Fibroblast of skin of abdomen (primary cell): ENCODE data around the gene DLGAP1.
A peak's percentile ranks its signal among the peaks of the same experiment; 100 is the strongest.

Source experiments
- DNase-seq: peaks from one replicate; pipeline ENCODE4 v3.0.0-alpha.2; 2013

Gene DLGAP1

DNA sequence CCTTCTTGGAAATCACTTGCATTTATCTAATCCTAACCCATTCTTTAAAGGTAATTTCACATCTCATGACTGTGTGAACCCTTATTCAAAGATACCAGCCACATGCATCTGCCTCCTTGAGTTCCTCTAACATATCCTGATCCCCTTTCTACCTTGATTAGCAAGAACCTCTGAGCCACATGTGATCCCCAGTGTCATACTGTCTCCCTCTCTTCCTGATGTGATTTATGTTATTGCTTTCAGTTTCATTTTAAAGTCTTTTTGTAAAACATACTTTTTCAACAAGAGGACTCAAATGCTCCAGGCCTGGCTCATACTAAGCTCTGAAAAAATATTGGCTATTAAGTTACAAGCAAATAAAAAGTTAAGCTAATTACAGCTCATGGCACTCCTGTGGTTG lies 470.1 kb downstream of the DLGAP1 start:
- DNase-seq, result no peak

DNA sequence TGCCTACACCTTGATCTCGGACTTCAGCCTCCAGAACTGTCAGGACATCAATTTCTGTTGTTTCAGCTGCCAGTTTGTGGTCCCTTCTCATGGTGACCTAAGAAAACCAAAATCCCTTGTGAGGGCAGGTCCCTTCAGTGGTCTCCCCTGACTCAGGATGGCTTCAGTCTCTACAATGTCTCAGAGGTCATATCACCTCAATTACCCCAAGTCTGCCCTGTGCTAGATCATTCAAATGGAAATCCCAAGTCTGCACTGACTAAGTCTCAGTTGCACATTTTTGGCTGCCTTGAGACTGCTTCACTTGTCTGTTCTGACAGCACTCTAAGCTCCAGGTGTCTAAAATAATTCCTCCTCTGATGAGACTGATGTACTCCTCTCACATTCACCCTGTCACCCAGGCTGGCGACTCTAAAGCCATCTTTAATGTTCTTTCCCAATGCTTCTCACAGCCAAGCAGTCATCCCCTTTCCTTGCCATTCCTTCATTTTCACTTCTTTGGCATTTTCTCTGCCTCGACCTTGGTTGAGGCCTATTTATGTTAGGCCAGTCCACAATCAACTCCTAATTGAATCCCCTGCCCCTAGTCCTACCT lies 470.8 kb downstream of the DLGAP1 start:
- no peak for DNase-seq

DNA sequence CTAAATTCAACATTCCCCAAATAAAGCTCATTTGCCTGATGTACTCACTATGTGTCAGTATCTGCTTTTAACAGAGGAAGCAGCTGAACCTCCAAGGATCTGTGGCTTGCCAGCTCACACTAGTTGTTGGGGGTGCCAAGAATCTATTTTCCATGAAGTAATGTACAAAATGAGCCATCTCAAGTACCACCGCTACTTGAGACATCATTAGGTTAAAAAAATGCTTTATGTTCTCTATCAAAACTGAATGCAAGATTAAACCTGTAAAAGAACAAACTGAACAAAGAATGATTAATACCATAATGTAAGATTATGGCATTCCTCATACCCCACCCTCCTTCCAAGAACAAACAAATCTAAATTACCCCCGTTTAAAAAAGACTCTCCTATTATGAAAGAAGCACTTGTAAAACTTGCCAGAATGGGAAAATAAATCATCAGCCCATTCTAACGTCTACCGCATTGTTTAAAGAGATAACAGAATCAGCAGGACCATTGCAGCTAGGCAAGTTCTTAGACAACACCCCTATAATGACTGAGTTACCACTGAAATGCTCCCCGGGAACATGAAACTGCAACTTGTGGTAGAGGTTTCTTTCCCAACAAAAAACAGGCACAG lies 471.6 kb downstream of the DLGAP1 start:
- peak; percentile 88 for DNase-seq

DNA sequence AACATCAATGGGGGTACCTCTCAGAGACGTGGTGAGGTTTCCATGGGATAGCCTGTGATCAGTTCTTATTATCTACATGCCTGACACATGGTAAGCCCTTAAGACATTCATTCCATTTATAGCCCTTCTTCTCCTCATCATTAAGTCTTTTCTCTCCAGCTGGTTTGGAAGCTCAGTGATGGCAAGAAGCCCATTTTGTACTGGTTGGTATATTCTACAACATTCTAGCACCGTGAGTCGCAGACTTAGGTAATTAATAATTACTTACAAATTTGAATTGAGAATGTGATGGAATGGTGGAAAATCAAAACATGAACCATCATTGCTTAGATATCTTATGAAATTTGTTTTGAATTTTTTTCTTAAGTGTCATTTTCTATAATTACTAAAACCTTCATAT lies 472.6 kb downstream of the DLGAP1 start:
- peak; percentile 66 for DNase-seq

DNA sequence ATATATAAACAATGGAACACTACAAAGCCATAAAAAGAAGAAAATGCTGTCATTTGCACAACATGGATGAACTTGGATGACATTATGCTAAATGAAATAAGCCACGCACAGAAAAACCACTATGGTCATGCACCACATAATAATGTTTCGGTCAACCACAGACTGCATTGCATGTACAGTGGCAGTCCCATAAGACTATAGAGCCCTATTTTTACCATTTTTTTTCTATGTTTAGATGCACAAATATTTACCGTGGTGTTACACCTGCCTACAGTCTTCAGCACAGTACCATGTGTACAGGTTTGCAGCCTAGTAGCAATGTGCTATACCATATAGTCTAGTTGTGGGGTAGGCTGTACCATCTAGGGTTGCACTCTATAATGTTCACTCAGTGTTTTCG lies 476.1 kb downstream of the DLGAP1 start:
- no peak for DNase-seq

DNA sequence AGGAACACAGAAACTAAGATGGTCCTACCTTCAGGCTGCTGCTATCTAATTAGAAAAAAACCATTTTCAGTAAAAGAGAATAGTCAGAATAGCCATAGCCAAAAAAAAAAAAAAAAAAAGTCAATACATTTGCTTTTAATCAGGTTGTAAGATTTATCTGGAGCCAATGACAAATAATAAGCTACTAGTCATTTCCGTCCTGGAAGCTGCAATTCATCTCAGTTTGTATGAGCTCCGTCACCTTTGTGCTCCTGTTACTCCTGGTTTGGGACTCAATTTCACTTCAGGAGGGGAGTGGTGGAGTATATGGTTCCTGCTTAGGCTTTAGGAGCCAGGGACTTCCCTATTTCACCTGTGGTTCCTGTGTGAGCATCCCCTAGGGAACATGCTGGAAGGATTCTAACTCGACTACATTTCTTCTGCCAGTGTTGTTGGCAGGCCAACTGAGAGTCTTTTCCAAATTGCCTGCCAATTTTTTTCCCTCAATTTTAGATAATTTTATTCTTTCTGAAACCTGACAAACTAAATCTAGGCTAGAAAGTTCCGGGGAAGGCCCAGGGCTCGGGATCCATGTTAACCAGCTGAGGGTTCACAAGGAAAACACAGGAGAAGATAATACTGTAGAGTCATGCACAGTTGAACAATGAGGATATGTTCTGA lies 481.8 kb downstream of the DLGAP1 start:
- peak; percentile 18 for DNase-seq

DNA sequence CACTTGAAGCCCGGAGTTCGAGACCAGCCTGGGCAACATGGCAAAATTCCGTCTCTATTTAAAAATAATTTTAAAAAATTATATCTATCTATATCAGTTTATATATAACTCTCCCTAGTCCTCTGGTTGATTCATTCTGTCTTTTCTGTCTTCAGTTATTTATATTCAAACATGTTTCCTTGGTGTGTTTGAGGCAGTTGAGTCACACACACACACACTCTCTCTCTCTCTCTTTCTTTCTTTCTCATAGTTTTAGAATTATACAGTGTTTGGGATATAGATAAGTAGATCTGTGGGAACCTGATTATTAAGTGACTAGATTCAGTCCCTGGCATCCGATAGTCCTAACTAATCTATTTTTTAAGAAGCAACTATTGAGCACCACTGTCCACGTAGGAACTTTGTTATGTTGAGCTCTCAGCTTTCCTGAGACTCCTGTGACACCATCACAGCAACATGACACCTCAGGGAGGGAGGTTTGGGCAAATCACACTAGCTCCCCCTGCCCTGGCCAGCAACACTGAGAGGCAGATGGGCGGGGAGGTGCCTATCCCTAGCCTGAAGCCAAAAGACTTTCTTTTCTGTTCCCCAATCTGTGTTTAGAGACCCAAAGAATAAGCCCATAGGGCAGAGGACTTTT lies 482.7 kb downstream of the DLGAP1 start:
- peak; percentile 18 for DNase-seq

DNA sequence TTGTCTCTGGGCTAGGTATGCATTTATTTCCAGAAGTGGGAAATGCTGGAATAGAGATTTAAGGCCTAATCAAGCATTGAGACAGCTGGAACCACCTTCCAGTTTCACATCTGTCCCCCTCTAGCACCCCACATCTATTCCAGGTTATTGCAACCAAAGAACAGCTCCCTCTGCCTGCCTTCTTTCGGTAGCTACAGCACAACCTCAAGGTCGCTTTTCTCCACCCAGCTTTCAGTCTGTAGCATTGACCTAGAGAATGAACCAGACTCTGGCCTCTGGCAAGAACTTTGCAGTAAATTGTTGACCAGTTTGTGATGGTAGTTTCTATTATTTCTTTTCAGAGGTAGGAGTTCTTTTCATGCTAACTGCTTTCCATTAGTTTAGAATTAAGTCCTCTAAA lies 484.2 kb downstream of the DLGAP1 start:
- DNase-seq, result no peak

DNA sequence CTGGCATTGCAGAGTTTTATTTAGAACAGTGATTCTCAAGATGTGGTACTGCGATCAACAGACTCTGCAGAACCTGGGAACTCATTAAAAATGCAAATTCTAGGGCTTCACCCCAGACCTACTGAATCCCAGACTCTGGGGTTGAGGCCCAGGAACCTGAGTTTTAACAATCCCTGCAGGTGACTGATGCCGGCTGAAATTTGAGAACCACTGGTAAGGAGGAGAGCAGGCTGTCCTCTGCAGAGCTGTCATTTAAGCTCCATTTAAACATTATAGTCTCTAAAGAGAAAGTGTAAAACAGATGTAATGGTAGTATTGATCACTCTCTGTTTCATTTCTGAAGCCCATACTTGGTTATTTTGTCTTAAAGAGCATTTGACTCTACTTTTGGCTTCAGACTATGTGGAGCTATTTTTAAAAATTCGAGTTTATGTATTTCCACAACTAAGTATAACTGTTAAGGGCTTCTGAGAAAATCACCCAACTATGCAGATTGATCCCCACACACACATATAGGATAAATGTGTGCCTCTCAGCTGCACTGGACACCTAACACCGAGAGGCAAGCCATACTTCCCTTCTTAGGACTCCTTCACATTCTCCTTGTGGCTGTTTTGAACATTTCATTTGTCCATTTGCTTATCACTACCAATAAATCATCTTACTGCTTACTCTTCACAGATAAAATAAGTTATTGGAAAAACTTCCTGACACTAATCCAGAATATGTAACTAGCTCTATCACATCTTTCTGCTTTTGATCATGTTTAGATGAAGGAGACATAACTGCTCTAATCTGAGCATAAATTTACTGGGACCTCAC lies 487.5 kb downstream of the DLGAP1 start:
- no peak for DNase-seq

DNA sequence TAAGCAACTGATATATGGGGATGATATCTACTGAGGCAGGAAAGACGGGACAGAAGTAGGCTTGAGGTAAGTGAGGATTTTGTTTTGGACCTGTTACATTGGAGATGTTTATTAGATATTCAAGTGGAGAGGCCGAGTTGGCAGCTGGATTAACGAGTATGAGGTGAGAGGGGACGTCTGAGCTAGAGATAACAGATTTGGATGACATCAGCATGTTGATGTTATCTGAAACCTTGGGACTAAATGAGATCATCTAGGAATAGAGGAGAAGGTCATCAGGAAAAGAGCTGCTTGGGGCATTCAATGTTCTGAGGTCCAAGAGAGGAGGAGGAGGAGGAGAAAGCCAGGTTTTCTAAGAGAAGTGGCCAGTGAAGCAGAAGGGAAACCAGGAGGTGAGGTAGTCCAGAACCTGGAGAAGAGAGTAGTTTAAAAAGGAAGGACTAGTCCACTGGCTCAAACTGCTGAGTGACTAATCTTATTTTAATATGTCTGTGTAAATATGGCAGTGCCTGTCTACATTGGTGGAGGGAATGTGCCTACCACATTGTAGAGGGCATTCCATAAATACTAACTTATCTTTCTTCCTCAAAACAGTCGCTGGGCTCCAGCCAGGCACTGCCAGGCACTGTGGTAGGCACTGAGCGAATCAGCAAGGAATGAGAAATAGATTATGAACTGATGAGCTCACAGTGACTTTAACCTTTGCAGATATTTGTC lies 488.3 kb downstream of the DLGAP1 start:
- peak; percentile 35 for DNase-seq

DNA sequence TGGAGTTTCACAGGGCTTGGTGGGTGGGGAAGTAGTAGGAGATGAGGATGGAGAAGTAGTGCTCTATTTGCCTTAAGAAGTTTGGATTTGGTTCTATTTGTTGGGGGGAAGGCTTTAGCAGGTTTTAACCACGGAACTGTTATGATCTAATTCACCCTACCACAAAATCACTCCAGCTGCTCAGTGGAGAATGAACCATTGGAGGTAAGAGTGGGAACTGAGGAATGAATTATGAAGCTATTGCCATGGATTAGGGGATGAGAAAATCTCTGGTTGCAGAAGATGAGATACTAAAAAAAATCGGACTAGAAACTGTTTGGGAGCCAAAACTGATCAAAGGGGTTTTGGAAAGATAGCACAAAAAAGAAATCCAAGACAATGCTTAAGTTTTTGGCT lies 488.9 kb downstream of the DLGAP1 start:
- DNase-seq, result no peak

DNA sequence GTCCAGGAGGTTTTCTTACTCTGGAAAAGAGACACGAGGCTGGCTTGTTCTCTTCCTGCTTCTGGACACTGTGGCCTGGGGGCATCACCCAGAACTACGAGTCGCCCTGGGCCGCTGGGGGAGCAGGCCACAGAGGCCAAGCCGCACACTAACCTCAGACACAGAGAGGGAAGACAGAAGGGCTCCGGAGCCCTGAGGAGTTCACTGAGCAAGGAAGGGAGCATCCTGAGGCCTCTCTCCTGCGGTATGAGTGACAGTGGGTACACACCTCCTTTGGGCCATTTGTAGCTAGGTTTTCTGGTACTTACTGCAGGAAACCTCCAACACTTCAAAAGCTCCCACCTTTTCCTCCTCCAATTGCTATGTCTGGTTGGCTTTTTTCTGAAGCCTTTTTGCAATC lies 494.1 kb downstream of the DLGAP1 start:
- no peak for DNase-seq

DNA sequence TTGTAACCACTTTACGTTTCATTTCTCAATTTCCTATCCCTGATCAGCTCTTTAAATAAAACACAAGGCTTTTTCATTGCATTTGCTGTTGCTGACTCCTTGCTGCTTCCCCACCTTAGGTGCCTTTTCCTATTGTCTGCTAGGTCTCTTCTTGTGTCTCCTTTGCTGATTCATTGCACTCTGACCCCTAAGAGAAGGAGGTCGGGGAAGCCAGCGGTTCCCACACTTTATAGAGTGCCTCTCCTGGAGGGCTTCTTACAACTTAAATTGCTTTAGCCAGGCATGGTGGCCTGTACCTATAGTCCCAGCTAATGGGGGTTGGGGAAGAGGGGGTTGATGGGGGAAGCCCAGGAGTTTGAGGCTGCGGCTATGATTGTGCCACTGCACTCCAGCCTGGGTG lies 495.0 kb downstream of the DLGAP1 start:
- DNase-seq, result no peak

DNA sequence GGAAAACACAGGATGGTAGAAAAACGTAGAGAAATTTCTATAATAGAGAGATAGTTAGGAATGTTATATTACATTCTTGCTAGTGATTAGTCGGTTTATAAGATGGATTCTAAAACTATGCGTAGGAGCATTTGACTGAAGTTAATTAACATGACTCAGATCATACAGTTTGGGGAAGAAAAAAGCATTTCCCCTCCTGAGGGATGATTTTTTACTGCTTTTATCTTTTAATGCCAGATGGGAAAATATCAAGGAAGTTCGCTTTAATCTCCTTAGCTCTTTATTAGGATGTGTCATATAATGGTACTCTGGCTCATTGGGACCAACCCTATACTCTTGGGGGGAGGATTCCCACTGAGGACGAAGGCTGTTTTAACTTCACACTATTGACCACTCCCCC lies 503.1 kb downstream of the DLGAP1 start:
- DNase-seq, result no peak

DNA sequence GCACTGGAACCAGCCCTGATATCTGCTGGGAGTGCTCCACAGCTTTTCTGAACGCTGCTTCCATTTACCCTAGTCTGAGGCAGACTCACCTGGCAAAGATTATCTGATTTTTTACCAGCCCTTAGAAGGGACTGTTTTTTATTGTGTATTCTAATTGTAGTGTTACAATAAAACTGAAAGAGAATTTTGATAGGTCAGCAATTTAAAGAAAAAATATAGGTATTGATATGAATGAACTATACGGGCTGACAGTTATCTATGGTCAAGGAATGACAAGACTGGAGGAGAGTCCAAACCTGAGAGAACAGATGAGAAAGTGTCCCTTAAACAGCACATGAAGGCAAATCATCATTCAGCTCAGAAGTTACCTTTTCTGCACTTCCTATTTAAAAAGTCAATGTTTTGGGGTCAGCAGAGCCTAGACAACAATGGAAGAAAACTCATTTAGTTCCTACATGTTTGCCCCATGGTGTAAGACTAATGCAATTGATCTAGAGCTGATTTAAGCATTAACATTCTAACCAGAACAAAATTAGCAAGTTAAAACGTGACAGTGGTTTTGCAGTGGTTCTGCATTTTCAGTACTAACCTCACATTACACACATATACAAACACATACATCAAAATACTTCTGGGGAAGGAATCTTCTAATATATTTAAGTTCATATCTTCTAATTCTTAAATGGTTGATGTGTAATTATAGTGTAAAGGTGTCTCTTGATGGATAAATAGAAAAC lies 504.3 kb downstream of the DLGAP1 start:
- no peak for DNase-seq

DNA sequence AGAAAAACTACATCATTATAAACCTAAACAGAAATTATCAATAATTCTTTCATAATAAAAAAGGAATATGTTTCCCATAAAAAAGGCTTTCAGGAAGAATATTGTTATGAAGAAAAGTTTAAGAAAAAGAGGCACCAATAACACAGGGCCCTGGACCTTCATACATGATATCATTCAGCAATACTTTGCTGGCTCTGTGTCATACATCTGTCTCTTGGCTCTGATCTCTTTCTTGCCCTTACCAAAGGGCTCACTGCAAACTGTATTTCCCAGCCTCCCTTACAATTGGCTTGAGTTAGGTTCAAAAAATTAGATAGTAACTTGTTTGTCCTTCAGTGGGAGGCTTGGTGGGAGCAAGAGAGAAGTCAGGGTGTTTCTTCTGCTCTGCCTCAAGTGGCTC lies 506.1 kb downstream of the DLGAP1 start:
- no peak for DNase-seq

DNA sequence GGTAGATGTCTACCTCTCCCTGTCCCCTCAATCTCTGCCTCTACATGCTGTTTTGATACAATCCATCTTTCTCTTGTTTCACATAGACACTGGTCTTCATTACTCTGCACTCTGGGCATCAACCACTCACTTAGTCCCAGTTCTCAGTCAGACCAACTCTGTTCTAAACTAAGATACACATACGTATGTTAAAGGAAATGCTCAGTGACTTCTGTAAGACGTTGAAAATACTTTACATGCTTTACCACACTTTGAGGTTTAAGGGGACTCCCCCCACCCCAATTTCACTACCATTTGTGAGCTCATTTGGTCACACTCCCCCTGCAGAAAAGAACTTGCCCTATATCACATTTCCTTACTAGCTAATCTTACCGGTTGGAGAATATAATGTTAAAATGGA lies 507.7 kb downstream of the DLGAP1 start:
- no peak for DNase-seq

DNA sequence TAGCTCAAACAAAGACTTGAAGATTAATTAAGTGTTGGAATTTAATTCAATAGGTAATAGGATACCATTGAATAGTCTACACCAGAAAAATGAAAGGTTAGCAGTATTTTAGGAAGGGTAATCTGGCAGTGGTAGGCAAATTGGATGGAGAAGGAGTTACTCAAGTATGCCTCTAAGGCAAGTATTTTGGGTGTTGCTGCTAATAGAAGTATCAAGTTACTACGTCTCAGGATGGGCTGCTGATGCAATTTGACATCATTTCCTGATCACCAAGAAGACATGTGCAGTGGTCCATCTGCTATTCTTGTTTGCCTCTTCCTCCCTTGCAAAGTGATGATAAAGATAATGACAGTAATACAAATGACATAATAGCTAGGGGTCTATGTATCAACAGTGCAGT lies 519.8 kb downstream of the DLGAP1 start:
- DNase-seq, result peak; percentile 21

DNA sequence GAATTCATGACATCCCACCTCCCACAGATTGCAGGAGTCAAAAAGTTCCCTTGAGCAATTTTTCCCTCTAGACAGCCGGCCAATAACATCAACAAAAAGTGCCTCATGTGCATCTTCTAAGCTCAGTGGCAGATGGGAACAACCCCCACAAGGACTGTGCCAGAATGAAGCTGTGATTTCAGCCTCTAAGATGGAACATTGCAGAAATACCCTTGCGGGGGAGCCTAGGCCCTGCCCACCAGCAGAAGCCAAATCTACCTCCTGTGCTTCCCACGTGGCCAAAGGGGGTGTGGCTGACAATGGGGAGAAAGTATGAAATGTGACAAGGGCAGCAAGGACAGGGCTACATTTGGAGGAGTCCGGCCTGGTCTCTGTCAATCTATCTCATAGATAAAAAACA lies 522.8 kb downstream of the DLGAP1 start:
- DNase-seq, result no peak

DNA sequence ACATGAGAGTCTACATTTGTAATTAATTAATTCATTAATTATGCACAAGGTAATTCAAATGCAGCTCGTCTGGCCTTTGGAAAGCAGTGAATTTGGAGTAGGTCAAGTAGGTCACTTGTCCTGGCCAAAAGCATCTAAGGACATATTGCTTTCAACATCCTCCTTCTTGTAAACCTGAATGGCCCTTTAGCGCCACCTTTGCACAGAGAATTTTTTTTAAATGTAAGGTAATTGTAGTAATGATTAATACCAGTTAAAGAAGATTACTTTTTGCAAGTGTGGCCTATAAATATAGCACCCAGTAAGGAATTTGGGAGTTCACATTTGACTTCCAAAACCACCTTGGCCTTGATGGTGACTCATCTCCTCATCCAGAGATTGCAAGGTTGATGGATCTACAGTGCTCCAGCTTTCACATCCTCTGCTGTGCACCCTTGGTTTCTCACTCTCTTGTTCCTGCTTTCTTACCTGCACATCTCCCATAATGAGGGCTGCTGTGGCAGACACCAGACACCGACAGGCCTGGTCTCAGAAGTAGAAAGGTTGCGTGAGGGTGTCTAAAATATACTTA lies 523.5 kb downstream of the DLGAP1 start:
- DNase-seq, result peak; percentile 16

DNA sequence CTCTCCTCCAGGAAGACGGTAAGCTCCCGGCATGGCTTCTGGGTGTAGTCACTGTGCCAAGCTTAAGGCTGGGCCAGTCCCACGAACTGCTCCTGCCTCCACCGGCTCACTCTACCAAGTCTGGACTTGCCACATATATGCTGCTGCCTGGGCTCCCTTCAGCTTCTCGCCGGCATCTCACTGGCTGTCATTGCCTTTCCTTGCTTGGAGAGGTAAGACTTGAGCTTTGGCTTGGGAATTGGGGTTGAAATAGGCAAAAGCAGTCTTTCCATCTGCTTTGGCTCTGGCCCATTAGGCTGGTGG lies 524.1 kb downstream of the DLGAP1 start:
- DNase-seq, result no peak
